SK-N-SH treated with all-trans-retinoic acid at 6 μM for 48 hours (cell line): Measurements from ENCODE around the gene HIF3A.

ENCODE experiments used
- ATAC-seq: fragments of 200-7000 bp; cut with Tn5 transposase; 3 replicates; pipeline ENCODE4 v1.9.1; 2020; ENCODE audit warnings: mild to moderate bottlenecking, moderate library complexity
- ARNTL ChIP-seq: fragments of 450-650 bp; formaldehyde crosslinking; IDR thresholded peaks from 2 replicates; pipeline ENCODE4 v1.5.0; 2020; ENCODE audit warnings: low read depth, mild to moderate bottlenecking, moderate library complexity, borderline replicate concordance
- BACH2 ChIP-seq: fragments of 250-450 bp; sonication (Bioruptor Pico); IDR thresholded peaks from 2 replicates; pipeline ENCODE4 v1.9.0; 2021; ENCODE audit warnings: mild to moderate bottlenecking, borderline replicate concordance
- GLIS3 ChIP-seq: fragments of 250-450 bp; sonication (Bioruptor Pico); IDR thresholded peaks from 2 replicates; pipeline ENCODE4 v1.5.0; 2020; ENCODE audit warnings: mild to moderate bottlenecking, moderate library complexity
- ISL1 ChIP-seq: fragments of 250-450 bp; sonication (Bioruptor Pico); IDR thresholded peaks from 2 replicates; pipeline ENCODE4 v2.1.2; 2022; ENCODE audit warnings: mild to moderate bottlenecking, moderate library complexity
- OSR1 ChIP-seq: fragments of 250-450 bp; sonication (Bioruptor Pico); IDR thresholded peaks from 2 replicates; pipeline ENCODE4 v1.8.0; 2022; ENCODE audit warnings: moderate library complexity, mild to moderate bottlenecking, inconsistent platforms
- PPARA ChIP-seq: fragments of 250-450 bp; sonication (Bioruptor Pico); IDR thresholded peaks from 2 replicates; pipeline ENCODE4 v1.5.0; 2020; ENCODE audit warnings: mild to moderate bottlenecking, borderline replicate concordance
- RARB ChIP-seq: fragments of 250-450 bp; sonication (Bioruptor Pico); IDR thresholded peaks from 2 replicates; pipeline ENCODE4 v1.8.0; 2021; ENCODE audit warnings: mild to moderate bottlenecking, moderate library complexity
- SNAI2 ChIP-seq: fragments of 250-450 bp; sonication (Bioruptor Pico); IDR thresholded peaks from 2 replicates; pipeline ENCODE4 v1.5.0; 2020; ENCODE audit warnings: mild to moderate bottlenecking, moderate library complexity
- TCF4 ChIP-seq: fragments of 250-450 bp; sonication (Bioruptor Pico); IDR thresholded peaks from 2 replicates; pipeline ENCODE4 v1.8.0; 2021; ENCODE audit warnings: mild to moderate bottlenecking, moderate library complexity, borderline replicate concordance
- TOX ChIP-seq: fragments of 250-450 bp; sonication (Bioruptor Pico); IDR thresholded peaks from 2 replicates; pipeline ENCODE4 v1.8.0; 2021; ENCODE audit warnings: mild to moderate bottlenecking, moderate library complexity, borderline replicate concordance
- ZC3H10 ChIP-seq: fragments of 250-450 bp; sonication (Bioruptor Pico); IDR thresholded peaks from 2 replicates; pipeline ENCODE4 v1.5.1; 2021; ENCODE audit warnings: mild to moderate bottlenecking, moderate library complexity
- ZFP3 ChIP-seq: fragments of 250-450 bp; sonication (Bioruptor Pico); IDR thresholded peaks from 2 replicates; pipeline ENCODE4 v1.5.0; 2020; ENCODE audit warnings: mild to moderate bottlenecking, moderate library complexity
- ZFP30 ChIP-seq: fragments of 450-650 bp; formaldehyde crosslinking; IDR thresholded peaks from 2 replicates; pipeline ENCODE4 v1.5.0; 2022; ENCODE audit warnings: mild to moderate bottlenecking, moderate library complexity
- ZNF70 ChIP-seq: fragments of 450-650 bp; formaldehyde crosslinking; IDR thresholded peaks from 2 replicates; pipeline ENCODE4 v1.5.0; 2020; ENCODE audit warnings: mild to moderate bottlenecking, moderate library complexity
- ZNF8 ChIP-seq: fragments of 450-650 bp; formaldehyde crosslinking; IDR thresholded peaks from 2 replicates; pipeline ENCODE4 v1.5.0; 2020; ENCODE audit warnings: mild to moderate bottlenecking, moderate library complexity
- TF ChIP-seq, protein P1 (sequence below): fragments of 250-450 bp; sonication (Bioruptor Pico); IDR thresholded peaks from 2 replicates; pipeline ENCODE4 v1.8.0; 2021; ENCODE audit warnings: low read depth, mild to moderate bottlenecking, moderate library complexity, borderline replicate concordance
- TF ChIP-seq, protein P2 (sequence below): fragments of 250-450 bp; sonication (Bioruptor Pico); IDR thresholded peaks from 2 replicates; pipeline ENCODE4 v1.5.1; 2021; ENCODE audit warnings: mild to moderate bottlenecking, moderate library complexity
- TF ChIP-seq, protein P3 (sequence below): fragments of 250-450 bp; sonication (Bioruptor Pico); IDR thresholded peaks from 2 replicates; pipeline ENCODE4 v1.5.1; 2020; ENCODE audit warnings: low read depth, mild to moderate bottlenecking, moderate library complexity
- TF ChIP-seq, protein P4 (sequence below): fragments of 250-450 bp; sonication (Bioruptor Pico); IDR thresholded peaks from 2 replicates; pipeline ENCODE4 v1.8.0; 2020; ENCODE audit warnings: mild to moderate bottlenecking, moderate library complexity, borderline replicate concordance

The HIF3A gene

DNA sequence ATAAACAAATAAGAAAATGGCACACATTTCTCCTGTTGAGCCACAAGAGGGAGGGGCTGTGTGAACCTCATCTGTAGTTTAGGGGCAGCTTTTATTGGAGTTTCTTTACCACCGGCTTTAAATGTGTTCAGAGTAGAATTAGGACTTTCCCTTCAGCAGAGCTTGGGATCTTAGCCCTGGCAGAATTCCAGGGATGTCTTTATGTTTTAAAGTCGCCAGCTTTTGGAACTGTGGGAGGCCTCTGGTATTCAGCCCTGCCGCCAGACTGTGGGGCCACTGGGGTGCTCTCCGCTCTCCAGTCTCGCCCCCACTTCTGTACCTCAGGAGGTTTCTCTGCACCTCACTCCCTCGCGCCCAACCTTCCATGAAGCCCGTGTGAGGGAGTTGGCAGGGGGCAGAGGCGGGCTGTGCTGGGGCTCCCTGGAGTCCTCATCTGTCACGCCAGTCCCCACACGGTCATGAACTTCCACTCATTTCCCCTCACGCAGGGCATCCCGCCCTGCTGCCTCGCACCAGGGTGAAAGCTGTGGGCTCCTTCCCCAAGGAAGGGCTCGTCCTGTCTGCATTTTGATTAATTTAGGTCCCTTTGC lies 85.0 kb downstream of the HIF3A start:
- no peak for ATAC-seq
- TF ChIP-seq ISL1 (CRISPR knock-in tag) (no peak), ZFP30 (no peak), ZNF70 (CRISPR knock-in tag) (no peak), ZC3H10 (no peak), BACH2 (CRISPR knock-in tag) (no peak), TOX (CRISPR knock-in tag) (no peak), SNAI2 (CRISPR knock-in tag) (no peak), GLIS3 (CRISPR knock-in tag) (no peak), OSR1 (CRISPR knock-in tag) (no peak), RARB (CRISPR knock-in tag) (no peak)
- TF ChIP-seq, protein P1, sequence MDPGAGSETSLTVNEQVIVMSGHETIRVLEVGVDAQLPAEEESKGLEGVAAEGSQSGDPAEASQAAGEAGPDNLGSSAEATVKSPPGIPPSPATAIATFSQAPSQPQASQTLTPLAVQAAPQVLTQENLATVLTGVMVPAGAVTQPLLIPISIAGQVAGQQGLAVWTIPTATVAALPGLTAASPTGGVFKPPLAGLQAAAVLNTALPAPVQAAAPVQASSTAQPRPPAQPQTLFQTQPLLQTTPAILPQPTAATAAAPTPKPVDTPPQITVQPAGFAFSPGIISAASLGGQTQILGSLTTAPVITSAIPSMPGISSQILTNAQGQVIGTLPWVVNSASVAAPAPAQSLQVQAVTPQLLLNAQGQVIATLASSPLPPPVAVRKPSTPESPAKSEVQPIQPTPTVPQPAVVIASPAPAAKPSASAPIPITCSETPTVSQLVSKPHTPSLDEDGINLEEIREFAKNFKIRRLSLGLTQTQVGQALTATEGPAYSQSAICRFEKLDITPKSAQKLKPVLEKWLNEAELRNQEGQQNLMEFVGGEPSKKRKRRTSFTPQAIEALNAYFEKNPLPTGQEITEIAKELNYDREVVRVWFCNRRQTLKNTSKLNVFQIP (CRISPR knock-in tag): no peak
- TF ChIP-seq, protein P2, sequence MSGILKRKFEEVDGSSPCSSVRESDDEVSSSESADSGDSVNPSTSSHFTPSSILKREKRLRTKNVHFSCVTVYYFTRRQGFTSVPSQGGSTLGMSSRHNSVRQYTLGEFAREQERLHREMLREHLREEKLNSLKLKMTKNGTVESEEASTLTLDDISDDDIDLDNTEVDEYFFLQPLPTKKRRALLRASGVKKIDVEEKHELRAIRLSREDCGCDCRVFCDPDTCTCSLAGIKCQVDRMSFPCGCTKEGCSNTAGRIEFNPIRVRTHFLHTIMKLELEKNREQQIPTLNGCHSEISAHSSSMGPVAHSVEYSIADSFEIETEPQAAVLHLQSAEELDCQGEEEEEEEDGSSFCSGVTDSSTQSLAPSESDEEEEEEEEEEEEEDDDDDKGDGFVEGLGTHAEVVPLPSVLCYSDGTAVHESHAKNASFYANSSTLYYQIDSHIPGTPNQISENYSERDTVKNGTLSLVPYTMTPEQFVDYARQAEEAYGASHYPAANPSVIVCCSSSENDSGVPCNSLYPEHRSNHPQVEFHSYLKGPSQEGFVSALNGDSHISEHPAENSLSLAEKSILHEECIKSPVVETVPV (CRISPR knock-in tag): no peak
- TF ChIP-seq, protein P3, sequence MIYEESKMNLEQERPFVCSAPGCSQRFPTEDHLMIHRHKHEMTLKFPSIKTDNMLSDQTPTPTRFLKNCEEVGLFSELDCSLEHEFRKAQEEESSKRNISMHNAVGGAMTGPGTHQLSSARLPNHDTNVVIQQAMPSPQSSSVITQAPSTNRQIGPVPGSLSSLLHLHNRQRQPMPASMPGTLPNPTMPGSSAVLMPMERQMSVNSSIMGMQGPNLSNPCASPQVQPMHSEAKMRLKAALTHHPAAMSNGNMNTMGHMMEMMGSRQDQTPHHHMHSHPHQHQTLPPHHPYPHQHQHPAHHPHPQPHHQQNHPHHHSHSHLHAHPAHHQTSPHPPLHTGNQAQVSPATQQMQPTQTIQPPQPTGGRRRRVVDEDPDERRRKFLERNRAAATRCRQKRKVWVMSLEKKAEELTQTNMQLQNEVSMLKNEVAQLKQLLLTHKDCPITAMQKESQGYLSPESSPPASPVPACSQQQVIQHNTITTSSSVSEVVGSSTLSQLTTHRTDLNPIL: no peak
- TF ChIP-seq, protein P4, sequence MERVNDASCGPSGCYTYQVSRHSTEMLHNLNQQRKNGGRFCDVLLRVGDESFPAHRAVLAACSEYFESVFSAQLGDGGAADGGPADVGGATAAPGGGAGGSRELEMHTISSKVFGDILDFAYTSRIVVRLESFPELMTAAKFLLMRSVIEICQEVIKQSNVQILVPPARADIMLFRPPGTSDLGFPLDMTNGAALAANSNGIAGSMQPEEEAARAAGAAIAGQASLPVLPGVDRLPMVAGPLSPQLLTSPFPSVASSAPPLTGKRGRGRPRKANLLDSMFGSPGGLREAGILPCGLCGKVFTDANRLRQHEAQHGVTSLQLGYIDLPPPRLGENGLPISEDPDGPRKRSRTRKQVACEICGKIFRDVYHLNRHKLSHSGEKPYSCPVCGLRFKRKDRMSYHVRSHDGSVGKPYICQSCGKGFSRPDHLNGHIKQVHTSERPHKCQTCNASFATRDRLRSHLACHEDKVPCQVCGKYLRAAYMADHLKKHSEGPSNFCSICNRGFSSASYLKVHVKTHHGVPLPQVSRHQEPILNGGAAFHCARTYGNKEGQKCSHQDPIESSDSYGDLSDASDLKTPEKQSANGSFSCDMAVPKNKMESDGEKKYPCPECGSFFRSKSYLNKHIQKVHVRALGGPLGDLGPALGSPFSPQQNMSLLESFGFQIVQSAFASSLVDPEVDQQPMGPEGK (CRISPR knock-in tag): no peak

DNA sequence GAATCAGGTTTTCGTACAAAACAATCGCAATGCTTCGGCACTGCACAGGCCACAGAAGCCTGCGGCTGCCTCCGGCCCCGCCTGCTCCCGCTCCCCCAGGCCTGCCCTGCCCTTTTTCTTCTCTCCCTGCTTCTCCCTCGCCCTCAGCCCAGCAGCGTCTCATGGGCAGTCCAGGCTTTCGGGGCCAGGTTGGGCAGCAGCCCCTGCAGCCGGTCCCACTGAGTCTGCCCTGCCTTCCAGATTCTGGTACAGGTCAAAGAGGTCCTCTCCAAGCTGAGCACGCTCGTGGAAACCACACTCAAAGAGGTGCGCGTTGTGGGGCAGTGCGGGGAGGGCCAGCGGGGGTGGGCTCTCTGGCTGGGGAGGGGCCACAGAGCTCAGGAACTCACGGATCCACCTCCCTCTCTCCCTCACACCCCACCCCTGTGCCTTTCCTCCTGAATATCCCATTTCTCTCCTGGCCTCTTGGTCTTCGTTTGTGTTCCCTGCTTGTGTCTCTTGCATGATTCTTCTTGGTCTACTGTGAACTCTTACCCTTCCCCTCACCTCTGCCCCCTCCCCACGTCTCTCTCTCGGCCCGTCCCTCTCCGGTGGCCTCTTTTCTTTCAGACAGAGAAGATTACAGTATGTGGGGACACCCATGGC lies 86.5 kb downstream of the HIF3A start:
- ATAC-seq: no peak
- TF ChIP-seq RARB (CRISPR knock-in tag) (no peak), OSR1 (CRISPR knock-in tag) (no peak), ZFP30 (no peak)

DNA sequence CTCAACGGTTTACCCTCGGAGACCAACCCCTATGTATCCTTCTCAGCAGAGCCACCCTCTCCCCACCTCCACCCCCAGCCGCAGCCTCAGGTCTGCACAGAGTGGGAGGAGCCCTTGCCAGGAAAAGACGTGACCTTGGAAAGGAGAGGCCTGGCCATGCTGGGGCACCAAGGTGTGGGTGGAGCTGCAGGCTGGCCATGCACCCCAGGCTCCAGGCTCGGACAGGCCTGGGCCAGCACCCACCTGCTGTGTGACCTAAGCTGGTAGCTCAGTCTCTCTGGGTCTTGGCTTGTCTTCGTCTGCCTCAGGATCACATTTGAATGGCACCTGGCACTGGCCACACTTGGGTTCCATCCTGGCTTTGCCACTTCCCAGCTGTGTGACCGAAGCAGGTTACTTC lies 87.0 kb downstream of the HIF3A start:
- no peak for ATAC-seq
- TF ChIP-seq SNAI2 (CRISPR knock-in tag): no peak
- no peak for TF ChIP-seq GLIS3 (CRISPR knock-in tag)
- TF ChIP-seq ARNTL (CRISPR knock-in tag): no peak
- TF ChIP-seq TCF4 (CRISPR knock-in tag): no peak
- TF ChIP-seq PPARA (CRISPR knock-in tag): no peak
- no peak for TF ChIP-seq ZNF8 (CRISPR knock-in tag)
- TF ChIP-seq, protein P1 (CRISPR knock-in tag): no peak
- TF ChIP-seq ZFP3 (CRISPR knock-in tag): no peak
- no peak for TF ChIP-seq ZC3H10

DNA sequence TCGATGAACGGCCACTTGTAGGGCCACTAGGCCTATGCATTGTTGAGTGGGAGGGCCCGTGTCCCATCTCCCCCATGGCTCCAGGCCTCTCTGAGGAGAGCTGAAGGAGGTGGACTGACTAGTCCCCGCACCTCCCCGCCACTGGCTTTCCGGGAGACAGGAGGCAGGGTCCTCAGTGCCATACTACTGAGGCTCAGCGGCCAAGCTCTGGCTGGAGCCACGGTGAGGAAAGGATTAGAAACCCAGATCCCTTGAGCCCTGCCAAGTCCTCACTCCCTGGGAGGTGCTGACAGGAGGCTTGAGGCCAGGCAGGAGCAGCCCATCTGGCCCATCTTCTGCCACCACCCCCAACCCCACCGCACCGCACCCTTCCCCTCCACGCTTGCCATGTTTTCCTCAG lies 87.6 kb downstream of the HIF3A start:
- TF ChIP-seq RARB (CRISPR knock-in tag): no peak
- TF ChIP-seq, protein P4 (CRISPR knock-in tag): no peak
- no peak for TF ChIP-seq PPARA (CRISPR knock-in tag)
- no peak for TF ChIP-seq ZFP30
- TF ChIP-seq, protein P3: no peak
- no peak for ATAC-seq
